IMR-90 (cell line): Measurements from ENCODE around the gene DOCK4. TPM values are rescaled to one million over a fixed set of nuclear protein-coding genes. Genes with fewer than 3 reads are reported as not detected.

ENCODE experiments used
- ATAC-seq: fragments of 200-7000 bp; cut with Tn5 transposase; 2 replicates; pipeline ENCODE4 v1.9.1; 2020; ENCODE audit warnings: low read depth, mild to moderate bottlenecking, moderate library complexity
- BruUV-seq: library from RNA; stranded (reverse); fragments of 400-500 nt; replicated peaks from 2 replicates; lab custom pipeline; 2021; lab: Mats Ljungman, UMichigan
- CTCF ChIA-PET: fragments of 300-600 bp; formaldehyde crosslinking; extraction: SDS; loops from one replicate; lab custom pipeline; 2021; ENCODE audit warnings: antibody characterized with exemption; lab: Yijun Ruan, JAX
- POLR2A ChIA-PET: fragments of 300-600 bp; sonication (Branson Sonifier 250); formaldehyde crosslinking; loops from one replicate; lab custom pipeline; 2022; ENCODE audit warnings: antibody characterized with exemption; ENCODE audit not compliant: unreplicated experiment; lab: Charles Lee
- DNase-seq: peaks from one replicate; pipeline ENCODE4 v3.0.0; 2013
- H2AFZ ChIP-seq: replicated peaks from 2 replicates; pipeline ENCODE3; 2013; ENCODE audit warnings: low read length, mild to moderate bottlenecking; ENCODE audit not compliant: poor library complexity
- H2AK5ac ChIP-seq: 2 replicates; pipeline ENCODE4 v1.6.1; 2013; ENCODE audit warnings: low read depth, low read length, inconsistent platforms
- H2AK9ac ChIP-seq: replicated peaks from 2 replicates; pipeline ENCODE3; 2013; ENCODE audit warnings: mild to moderate bottlenecking, low read depth, low read length, moderate library complexity; ENCODE audit not compliant: poor library complexity
- H2BK120ac ChIP-seq: 2 replicates; pipeline ENCODE4 v1.6.1; 2013; ENCODE audit warnings: low read depth, low read length, inconsistent platforms
- H2BK15ac ChIP-seq: 3 replicates; pipeline ENCODE4 v1.6.1; 2013; ENCODE audit warnings: low read depth, low read length, inconsistent platforms
- H2BK20ac ChIP-seq: 2 replicates; pipeline ENCODE4 v1.6.1; 2013; ENCODE audit warnings: low read depth, mild to moderate bottlenecking, inconsistent platforms, low read length, moderate library complexity
- H2BK5ac ChIP-seq: 2 replicates; pipeline ENCODE4 v1.6.1; 2013; ENCODE audit warnings: mild to moderate bottlenecking, low read depth, low read length, inconsistent platforms; ENCODE audit not compliant: poor library complexity, severe bottlenecking
- H3K14ac ChIP-seq: replicated peaks from 2 replicates; pipeline ENCODE4 v1.6.1; 2013; ENCODE audit warnings: low read depth, low read length, inconsistent platforms
- H3K18ac ChIP-seq: 2 replicates; pipeline ENCODE4 v1.6.1; 2013; ENCODE audit warnings: low read depth, low read length, control low read depth
- H3K23ac ChIP-seq: 2 replicates; pipeline ENCODE4 v1.6.1; 2013; ENCODE audit warnings: low read depth, low read length, inconsistent platforms
- H3K27ac ChIP-seq: 2 replicates; pipeline ENCODE4 v1.5.1; 2013; ENCODE audit warnings: mild to moderate bottlenecking, control low read depth, low read length; ENCODE audit not compliant: insufficient read depth
- H3K27me3 ChIP-seq: 2 replicates; pipeline ENCODE4 v1.6.1; 2013; ENCODE audit warnings: low read length; ENCODE audit not compliant: control insufficient read depth, insufficient read depth
- H3K36me3 ChIP-seq: 2 replicates; pipeline ENCODE4 v1.6.1; 2013; ENCODE audit warnings: low read length, mixed read lengths; ENCODE audit not compliant: control insufficient read depth, insufficient read depth
- H3K4ac ChIP-seq: 2 replicates; pipeline ENCODE4 v1.6.1; 2013; ENCODE audit warnings: low read depth, low read length, inconsistent platforms
- H3K4me1 ChIP-seq: 2 replicates; pipeline ENCODE4 v1.6.1; 2013; ENCODE audit warnings: low read length, mixed read lengths; ENCODE audit not compliant: control insufficient read depth, insufficient read depth
- H3K4me2 ChIP-seq: 2 replicates; pipeline ENCODE4 v1.6.1; 2013; ENCODE audit warnings: low read depth, mild to moderate bottlenecking, control low read depth, low read length, moderate library complexity
- H3K4me3 ChIP-seq: 2 replicates; pipeline ENCODE4 v1.5.1; 2013; ENCODE audit warnings: low read depth, mild to moderate bottlenecking, control low read depth, low read length, moderate library complexity; ENCODE audit not compliant: insufficient read depth
- H3K56ac ChIP-seq: 2 replicates; pipeline ENCODE4 v1.6.1; 2013; ENCODE audit warnings: low read length, inconsistent platforms; ENCODE audit not compliant: insufficient read depth; ENCODE audit errors: extremely low read depth
- H3K79me1 ChIP-seq, 2 experiments: 2 replicates each; pipeline ENCODE4 v1.6.1; 2013; ENCODE audit warnings: low read length in 2 of 2, inconsistent platforms in 1 of 2, low read depth in 1 of 2
- H3K9ac ChIP-seq: 2 replicates; pipeline ENCODE4 v1.6.1; 2013; ENCODE audit warnings: low read depth, low read length, control low read depth
- H3K9me1 ChIP-seq: 2 replicates; pipeline ENCODE4 v1.6.1; 2013; ENCODE audit warnings: low read length, inconsistent platforms; ENCODE audit not compliant: insufficient read depth
- H3K9me3 ChIP-seq: 2 replicates; pipeline ENCODE4 v1.6.1; 2013; ENCODE audit warnings: low read length; ENCODE audit not compliant: control insufficient read depth, insufficient read depth
- H4K20me1 ChIP-seq: 2 replicates; pipeline ENCODE4 v1.6.1; 2013; ENCODE audit warnings: low read length, inconsistent platforms; ENCODE audit not compliant: insufficient read depth
- H4K5ac ChIP-seq: 2 replicates; pipeline ENCODE4 v1.6.1; 2013; ENCODE audit warnings: mild to moderate bottlenecking, low read depth, low read length, control low read depth
- H4K8ac ChIP-seq, 2 experiments: 2 replicates each; pipeline ENCODE4 v1.6.1; 2013; ENCODE audit warnings: low read depth in 2 of 2, low read length in 2 of 2, control low read depth in 1 of 2, inconsistent platforms in 1 of 2
- H4K91ac ChIP-seq: 2 replicates; pipeline ENCODE4 v1.6.1; 2013; ENCODE audit warnings: low read depth, low read length, inconsistent platforms; ENCODE audit not compliant: insufficient read depth
- BHLHE40 ChIP-seq: fragments of 150-350 bp; IDR thresholded peaks from 2 replicates; pipeline ENCODE4 v1.6.1; 2016; ENCODE audit warnings: mild to moderate bottlenecking, low read depth, low read length
- CEBPB ChIP-seq: IDR thresholded peaks from 2 replicates; pipeline ENCODE4 v1.6.1; 2012; ENCODE audit warnings: low read depth, low read length, improper control_type of control experiment
- CTCF ChIP-seq: conservative IDR thresholded peaks from 2 replicates; pipeline ENCODE4 v1.5.1; 2012; ENCODE audit warnings: mild to moderate bottlenecking, low read depth, low read length, improper control_type of control experiment
- FOS ChIP-seq: fragments of 150-350 bp; IDR thresholded peaks from 2 replicates; pipeline ENCODE4 v1.6.1; 2016; ENCODE audit warnings: low read depth, low read length
- MAFK ChIP-seq: IDR thresholded peaks from 2 replicates; pipeline ENCODE4 v1.6.1; 2012; ENCODE audit warnings: low read depth, low read length, improper control_type of control experiment
- MXI1 ChIP-seq: IDR thresholded peaks from 2 replicates; pipeline ENCODE4 v1.6.1; 2012; ENCODE audit warnings: low read depth, mild to moderate bottlenecking, low read length, moderate library complexity, borderline replicate concordance
- WGBS, 2 experiments: methylation state at CpG; one replicate each; pipeline versions ENCODE4 v1.1.5 to v1.1.7; 2013; ENCODE audit warnings: missing lambda C conversion rate in 2 of 2; ENCODE audit not compliant: insufficient read length in 1 of 2; ENCODE audit errors: extremely low coverage in 2 of 2; 5-methylcytosine and 5-hydroxymethylcytosine counted together
- dilution Hi-C: fragments of 300-500 bp; cut with HindIII; formaldehyde crosslinking; loops from one replicate; pipeline ENCODE4 v1.14.3; 2018; ENCODE audit warnings: low sequenced_read_pairs; ENCODE audit not compliant: unreplicated experiment
- in situ Hi-C: fragments of 300-500 bp; cut with MboI; formaldehyde crosslinking; loops from 3 replicates; pipeline ENCODE4 v1.14.3; 2019; ENCODE audit warnings: low sequenced_read_pairs, inconsistent platforms, mixed read lengths
- intact Hi-C: fragments of 100-400 bp; cut with micrococcal nuclease; formaldehyde crosslinking; loops from 2 replicates; pipeline ENCODE4 v1.10.0; 2022
- polyA plus RNA-seq, 3 experiments: library from polyadenylated mRNA; depleted of rRNA; stranded (reverse); fragments of >200 nt; gene quantifications; 2 replicates each; pipeline ENCODE4 v1.2.3, GENCODE V29; 2012; ENCODE audit warnings: low replicate concordance in 1 of 3
- total RNA-seq: library from RNA; depleted of rRNA; stranded (reverse); fragments of >200 nt; gene quantifications from 2 replicates; pipeline ENCODE4 v1.2.3, GENCODE V29; 2012

The DOCK4 gene
- total and polyA plus RNA-seq, 2 of the 4 experiments (the other 2 are of a cell fraction) = 4.4 to 12.2 TPM

GRCh38 chr7:111980725-111981124, 225.5 kb downstream of the DOCK4 start:
- no peak overlapping the region for H3K18ac ChIP-seq
- H3K9me1 ChIP-seq = no peaks in the 10 kb centered on the region; the same call in 1 of the 2 replicates
- H4K91ac ChIP-seq = no peak overlapping the region
- DNase-seq (no peak), ATAC-seq (no peak)
- H3K23ac ChIP-seq = no peak overlapping the region
- no CpG with 5 or more reads among the region's 1 CpG for WGBS, 2 experiments
- dilution Hi-C loops = no loop called here
- H2BK5ac ChIP-seq = no peak overlapping the region
- no peak overlapping the region for H3K4me3 ChIP-seq
- intact Hi-C loops = loop anchor here (10.0 kb wide), 1 partner anchor 224 kb away; the partner anchor contains the start of genes DOCK4 and ZNF277
- ChIA-PET CTCF (interaction anchor here (0.5 kb wide), 1 partner anchor 455 kb away, joined by 3 read pairs; no protein-coding TSS in a partner anchor), POLR2A (no interaction called here)
- H2AK9ac ChIP-seq = no peak overlapping the region
- H3K56ac ChIP-seq = no peak overlapping the region
- no peak overlapping the region for H2AK5ac ChIP-seq
- H3K9ac ChIP-seq = no peak overlapping the region
- H3K14ac ChIP-seq = no peak overlapping the region
- BruUV-seq = no TSS peak
- H3K27me3 ChIP-seq = no peaks in the 10 kb centered on the region
- no peaks in the 10 kb centered on the region for H4K20me1 ChIP-seq
- no peak overlapping the region for H2BK20ac ChIP-seq
- in situ Hi-C loops = no loop called here
- no peak overlapping the region for H4K5ac ChIP-seq
- H2AFZ ChIP-seq = no peak overlapping the region
- no peaks in the 10 kb centered on the region for H3K4me1 ChIP-seq
- no peaks in the 10 kb centered on the region for H3K79me1 ChIP-seq
- no peak overlapping the region for H3K27ac ChIP-seq
- no peak overlapping the region for H2BK120ac ChIP-seq
- TF ChIP-seq CEBPB (no peak), MXI1 (no peak), MAFK (no peak), CTCF (no peak), FOS (no peak), BHLHE40 (no peak)
- H3K4me2 ChIP-seq = no peak overlapping the region
- peaks cover 16% of the 10 kb centered on the region for H3K36me3 ChIP-seq
- H4K8ac ChIP-seq = no peak overlapping the region
- H3K9me3 ChIP-seq = no peaks in the 10 kb centered on the region
- no peak overlapping the region for H2BK15ac ChIP-seq
- H3K4ac ChIP-seq = no peak overlapping the region
